HG02885 (cell line): ENCODE results near the gene CTSD.

ENCODE experiments used
- ATAC-seq: cut with Tn5 transposase; IDR thresholded peaks from one replicate; pipeline ENCODE4 v1.9.1; 2021; ENCODE audit warnings: mild to moderate bottlenecking; ENCODE audit not compliant: unreplicated experiment, poor library complexity

The CTSD gene

DNA sequence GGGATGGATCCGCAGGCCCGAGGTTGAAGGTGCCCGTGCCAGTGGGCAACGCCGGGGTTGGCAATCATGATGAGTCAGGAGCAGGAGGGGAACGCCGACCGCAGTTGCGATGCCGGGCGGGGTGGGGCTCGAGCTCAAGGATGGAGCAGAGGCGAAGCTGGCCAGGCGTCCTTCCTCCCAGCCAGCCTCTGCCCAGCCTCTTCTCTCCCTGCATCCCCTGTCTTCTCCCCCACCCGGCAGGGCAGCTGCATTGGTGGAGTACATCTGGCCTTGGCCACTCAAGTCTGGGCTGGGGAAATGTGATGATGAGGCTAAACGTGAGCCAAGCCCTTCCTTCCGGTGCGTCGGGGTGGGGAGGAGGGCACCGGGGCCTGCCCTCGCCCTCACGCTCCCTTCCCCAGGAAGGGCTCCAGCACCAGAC, 17.2 kb downstream of the CTSD start:
- ATAC-seq = no peak

DNA sequence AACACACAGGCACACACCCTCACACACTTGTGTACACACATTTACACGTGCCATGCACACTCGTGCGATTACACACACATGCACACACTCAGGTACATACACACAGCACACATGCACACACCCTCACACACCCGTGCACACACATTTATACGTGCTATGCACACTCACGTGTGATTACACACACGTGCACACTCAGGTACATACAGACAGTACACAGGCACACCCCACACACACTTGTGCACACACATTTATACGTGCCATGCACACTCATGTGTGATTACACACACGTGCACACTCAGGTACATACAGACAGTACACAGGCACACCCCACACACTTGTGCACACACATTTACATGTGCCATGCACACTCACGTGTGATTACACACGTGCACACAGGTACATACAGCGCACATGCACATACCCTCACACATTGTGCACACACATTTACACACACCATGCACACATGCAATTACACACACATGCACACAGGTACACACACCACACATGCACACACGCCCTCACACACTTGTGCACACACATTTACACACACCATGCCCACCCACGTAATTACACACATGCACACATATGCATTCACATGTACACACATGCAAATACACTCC, 17.9 kb downstream of the CTSD start:
- ATAC-seq = no peak

DNA sequence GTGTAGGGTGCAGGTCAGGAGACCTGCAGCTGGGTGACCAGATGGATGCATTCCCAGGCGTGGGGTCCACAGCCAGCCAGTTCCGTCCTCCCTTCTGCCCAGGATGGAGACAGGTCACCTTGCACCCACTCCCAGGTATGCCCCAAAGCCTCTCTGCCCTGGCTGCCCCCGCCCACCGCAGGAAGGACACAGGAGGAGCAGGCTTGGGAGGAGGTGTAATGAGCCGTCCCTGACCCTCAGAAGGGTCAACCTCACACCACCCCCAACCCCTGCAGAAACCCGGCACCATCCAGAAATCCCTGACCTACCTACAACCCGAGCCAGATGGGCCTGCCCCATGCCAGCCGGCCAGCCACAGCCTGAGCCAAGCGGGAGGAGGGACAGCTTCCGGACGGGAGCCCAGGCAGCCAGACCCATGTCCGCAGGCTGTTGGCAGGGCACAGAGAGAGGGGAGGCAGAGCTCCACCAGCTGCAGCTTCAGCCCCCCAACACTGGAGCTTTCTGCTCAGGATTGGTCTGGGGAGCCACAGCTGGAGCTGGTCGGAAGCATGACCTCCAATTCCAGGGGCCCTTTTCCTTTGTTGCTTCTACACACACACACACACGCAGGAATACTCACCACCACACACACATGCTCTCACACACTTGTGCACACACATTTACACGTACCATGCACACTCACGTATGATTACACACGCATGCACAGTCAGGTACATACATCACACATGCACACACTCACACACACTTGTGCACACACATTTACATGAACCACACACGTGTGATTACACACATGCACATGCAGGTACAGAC, 18.6 kb downstream of the CTSD start:
- no peak for ATAC-seq

DNA sequence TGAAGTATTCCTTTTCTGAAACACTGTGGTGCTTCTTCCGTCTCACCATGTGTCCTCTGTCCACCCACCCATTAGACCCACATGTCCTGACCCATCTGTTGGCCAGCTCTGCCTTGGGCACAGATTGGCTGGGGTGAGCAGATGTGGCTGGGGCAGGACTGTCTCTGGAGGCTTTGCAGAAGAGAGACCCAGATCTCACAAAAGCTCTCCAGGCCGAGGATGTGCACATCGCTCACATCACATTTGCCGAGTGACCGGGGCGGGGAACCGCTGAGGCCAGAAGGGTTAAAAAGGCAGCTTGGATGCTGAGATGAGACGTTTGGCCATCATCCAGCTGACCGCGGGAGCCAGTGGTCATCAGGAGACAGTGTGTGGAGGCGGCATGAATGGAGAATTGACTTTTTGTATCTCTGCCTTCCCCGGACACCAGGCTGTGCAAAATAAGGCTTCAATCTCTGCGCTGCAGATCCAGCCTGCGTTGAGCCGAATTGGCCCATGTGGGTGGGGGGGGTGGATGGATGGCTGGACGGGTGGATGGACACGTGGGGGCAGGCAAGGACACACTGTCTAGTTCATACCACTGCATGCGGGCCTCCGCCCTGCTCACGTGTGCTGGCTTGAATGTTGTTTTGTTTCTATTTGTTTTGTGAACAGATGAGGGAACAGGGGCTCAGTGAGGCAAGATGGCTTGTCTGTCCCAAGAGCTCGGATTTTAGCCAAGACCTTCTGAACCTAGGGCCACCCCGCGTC, 19.4 kb downstream of the CTSD start:
- ATAC-seq = no peak

DNA sequence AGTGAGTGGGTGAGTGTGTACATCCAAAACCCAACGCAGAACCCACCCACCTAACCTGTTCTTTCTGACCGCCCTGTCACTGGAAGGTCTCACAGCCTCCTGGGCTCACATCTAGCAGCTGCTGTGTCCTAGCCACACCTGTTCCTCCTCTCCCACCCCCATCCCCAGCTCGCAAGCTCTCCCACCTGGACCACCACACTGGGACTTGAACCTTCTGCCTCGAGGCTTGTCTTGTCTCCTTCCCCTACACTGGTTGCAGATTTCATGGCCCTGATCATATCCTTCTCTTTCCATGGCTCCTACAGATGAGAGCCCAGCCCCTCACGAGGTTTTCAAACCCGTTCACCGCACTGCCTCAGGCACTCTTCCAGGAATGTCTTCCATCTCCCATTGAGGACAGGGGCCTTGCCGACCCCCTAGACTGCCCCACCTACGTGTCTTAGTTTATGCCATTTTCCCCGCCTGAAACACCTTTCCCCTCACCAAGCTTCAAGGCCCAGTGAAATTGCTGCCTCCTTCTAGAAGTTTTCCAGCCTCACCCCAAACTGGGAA, 20.1 kb downstream of the CTSD start:
- no peak for ATAC-seq

DNA sequence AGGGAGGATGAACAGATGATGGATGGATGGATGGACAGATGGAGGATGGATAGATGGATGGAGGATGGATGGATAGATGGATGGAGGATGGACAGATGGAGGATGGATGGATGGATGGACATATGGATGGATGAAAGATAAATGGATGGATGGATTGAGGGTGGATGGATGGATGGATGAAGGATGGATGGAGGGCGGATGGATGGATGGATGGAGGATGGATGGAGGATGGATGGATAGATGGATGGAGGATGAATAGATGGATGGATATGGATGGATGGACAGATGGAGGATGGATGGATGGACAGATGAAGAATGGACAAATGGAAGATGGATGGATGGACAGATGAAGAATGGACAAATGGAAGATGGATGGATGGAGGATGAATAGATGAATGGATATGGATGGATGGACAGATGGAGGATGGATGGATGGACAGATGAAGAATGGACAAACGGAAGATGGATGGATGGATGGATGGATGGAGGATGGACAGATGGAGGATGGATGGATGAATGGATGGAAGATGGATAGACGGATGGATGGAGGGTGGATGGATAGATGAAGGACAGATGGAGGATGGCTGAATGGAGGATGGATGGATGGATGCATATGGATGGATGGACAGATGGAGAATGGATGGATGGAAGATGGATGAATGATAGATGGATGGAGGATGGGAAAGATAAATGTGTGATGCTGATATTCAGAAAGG, 20.7 kb downstream of the CTSD start:
- no peak for ATAC-seq

DNA sequence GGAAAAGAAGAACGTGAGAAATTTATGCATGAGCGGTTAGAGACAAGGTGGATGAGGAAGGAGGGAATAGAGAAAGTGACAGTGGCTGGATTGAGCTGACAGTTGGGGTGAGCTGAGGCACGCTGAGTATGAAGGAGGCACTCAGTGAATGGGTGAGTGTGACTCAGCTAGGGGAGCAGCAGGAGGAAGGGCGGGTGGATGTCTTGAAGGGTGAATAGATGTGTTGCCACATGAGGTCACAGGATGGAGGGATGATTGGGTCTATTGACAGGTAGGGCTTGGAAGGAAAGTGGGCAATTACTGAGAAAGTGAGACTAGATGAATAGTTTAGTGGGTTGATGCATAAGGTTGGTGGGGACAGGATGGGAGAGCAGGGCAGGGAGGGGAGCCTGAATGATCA, 21.4 kb downstream of the CTSD start:
- ATAC-seq = no peak

DNA sequence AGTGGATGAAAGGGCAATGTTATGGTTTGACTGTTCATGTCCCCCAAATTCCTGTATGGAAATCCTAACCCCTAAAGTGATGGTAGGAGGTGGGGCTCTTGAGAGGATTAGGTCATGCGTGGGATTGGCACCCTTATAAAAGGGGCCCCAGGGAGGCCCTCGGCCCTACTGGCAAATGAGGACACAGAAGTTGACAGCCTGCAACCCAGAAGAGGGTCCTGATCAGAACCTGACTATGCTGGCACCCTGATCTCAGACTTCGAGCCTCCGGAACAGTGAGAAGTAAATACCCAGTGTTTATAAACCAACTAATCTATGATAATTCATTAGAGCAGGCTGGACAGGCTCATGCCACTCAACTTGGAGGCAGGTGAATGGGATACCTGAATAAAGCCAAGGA, 22.0 kb downstream of the CTSD start:
- no peak for ATAC-seq

DNA sequence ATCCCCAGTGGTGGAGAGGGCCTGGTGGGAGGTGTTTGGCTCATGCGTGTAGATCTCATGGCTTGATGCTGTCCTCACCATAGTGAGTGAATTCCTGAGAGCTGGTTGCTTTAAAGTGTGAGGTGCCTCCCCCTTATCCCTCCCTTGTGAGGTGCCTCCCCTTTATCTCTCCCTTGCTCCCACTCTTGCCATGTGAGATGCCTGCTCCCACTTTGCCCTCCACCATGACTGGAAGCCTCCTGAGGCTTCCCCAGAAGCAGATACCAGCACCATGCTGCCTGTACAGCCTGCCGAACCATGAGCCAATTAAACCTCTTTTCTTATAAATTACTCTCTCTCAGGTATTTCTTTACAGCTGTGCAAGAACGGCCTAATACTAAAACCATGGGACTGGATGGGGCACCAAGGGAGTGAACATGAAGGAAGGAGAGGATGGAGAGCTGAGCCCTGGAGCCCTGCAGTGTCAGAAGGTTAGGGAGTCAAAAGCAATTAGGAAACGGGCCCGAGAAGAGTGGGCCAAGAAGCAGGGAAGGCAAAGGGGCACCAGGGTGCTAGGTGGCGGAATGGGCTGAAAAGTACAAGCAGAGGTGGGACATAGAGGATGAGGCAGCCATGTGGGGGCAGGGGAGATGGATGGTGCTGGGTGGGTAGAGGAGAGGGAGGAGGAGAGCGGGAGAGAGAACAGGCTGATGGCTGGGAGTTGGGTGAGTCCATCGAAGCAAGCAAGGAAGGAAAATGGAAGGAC, 22.8 kb downstream of the CTSD start:
- ATAC-seq = no peak

DNA sequence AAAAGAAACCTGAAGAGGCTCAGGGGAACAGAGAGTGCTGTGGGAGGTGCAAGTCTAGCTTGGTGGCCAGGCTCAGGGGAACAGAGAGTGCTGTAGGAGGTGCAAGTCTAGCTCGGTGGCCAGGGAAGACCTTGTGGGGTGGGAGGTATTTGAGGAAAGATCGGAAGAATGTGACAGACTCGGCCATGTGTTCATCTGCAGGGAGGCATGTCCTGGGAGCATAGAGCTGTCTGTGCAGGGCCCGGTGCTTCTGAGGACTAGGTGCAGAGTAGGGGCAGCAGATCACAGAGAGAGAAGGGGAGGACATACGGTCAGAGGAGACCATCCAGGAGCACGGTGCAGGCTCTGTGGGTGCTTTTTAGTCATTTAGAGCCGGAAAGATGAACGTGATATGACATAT, 24.2 kb downstream of the CTSD start:
- ATAC-seq = no peak

DNA sequence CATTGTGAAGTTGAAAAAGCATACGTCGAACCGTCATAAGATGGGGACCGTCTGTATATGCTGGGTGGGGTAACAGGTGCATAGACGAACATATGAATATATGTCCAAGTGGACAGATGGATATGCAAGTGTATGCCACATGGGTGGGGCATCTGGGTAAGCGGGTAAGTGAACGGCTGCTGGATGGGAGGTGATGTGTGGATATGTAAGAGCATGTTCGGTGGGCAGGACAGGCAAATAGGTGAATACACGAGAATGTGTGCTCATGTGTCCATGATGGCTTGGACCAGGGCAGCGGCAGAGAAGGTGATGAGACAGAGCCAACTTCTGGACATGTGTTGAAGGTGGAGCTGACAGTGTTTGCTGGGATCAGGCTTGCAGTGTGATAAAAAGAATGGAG, 25.3 kb downstream of the CTSD start:
- no peak for ATAC-seq

DNA sequence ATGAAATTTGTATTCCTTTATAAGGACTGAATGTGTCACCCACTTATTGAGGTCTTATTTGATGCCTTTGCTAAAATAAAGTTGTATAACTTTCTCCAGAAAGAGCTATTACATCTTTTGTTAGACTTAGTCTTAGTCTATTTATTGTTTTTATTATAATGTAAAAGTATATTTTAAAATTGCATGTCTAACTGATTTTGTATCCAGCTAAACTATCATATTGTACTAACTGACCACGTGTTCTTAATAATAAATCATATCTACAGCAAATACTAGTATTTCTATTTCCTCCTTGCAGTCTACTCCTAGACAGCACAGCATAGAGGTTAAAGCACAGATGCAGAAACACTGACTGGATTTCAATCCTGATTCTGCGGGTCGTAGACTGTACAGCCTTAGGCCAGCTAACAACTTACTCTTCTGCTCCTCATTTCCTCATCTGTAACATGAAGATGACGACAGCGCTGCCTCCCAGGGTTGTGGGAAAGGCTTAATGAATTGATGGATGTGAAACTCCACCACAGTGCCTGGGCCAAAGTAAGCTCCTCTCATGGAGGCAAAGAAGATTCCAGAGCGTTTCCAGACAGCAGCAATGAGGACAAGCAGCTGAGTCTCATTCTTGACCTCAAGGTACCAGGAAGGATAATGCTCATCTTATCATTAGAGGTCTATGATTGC, 26.5 kb downstream of the CTSD start:
- no peak for ATAC-seq

DNA sequence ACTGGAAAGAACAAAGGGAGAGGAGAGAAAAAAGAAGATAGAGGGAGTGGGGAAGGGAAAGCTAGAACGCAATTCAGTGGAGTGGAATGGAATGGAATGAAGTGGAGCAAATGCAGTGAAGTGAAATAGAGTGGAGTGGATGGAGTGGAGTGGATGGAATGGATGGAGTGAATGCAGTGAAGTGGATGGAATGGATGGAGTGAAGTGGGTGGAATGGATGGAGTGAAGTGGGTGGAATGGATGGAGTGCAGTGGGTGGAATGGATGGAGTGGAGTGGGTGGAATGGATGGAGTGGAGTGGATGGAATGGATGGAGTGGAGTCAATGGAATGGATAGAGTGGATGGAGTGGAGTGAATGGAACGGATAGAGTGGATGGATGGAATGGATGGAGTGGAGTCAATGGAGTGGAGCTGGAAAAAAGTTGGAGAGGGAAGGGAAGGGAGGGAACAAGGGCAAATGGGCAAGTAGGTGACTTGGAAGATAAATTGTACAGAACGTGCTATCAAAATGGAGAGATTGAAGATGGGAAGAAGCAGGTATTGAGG, 27.2 kb downstream of the CTSD start:
- ATAC-seq = no peak

DNA sequence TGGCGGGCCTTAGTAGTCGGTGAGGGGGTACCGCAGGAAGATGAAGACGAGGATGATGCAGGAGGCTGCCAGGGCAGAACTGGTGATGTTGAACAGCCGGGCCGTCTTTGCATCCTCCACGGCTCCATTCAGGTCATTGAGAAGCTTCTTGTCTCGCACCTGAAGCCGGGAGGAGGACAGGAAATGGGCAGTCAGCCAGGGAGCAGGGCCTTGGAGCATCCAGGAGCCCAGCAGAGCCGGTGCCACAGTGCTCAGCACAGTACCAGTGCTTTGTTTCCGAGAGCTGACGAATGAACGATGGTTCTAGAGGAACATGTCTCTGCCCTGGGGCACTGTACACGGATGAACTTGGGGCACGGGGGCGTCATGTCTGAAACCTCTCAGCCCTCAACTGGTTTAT, 28.5 kb downstream of the CTSD start:
- no peak for ATAC-seq

DNA sequence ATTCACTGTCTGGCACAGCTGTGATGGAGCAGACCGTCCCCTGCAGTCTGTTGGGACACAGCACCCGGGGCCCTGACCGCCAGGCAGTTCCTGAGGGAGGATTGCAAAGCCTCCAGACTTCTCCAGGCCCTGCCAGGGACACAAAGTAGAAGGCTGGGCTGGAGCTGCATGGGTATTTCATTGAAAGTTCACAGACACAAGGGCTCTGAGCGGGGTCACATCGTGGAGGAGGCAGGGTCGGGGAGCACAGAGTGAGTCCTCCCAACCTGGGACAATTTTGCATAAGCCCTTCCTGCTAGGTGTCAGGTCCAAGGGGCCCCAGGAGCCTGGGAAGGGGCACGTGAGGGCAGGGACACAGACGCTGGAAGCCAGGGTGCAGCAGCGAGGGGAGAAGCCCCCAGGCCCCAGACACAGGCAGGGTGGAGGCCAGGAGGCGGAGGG, 29.1 kb downstream of the CTSD start:
- no peak for ATAC-seq

DNA sequence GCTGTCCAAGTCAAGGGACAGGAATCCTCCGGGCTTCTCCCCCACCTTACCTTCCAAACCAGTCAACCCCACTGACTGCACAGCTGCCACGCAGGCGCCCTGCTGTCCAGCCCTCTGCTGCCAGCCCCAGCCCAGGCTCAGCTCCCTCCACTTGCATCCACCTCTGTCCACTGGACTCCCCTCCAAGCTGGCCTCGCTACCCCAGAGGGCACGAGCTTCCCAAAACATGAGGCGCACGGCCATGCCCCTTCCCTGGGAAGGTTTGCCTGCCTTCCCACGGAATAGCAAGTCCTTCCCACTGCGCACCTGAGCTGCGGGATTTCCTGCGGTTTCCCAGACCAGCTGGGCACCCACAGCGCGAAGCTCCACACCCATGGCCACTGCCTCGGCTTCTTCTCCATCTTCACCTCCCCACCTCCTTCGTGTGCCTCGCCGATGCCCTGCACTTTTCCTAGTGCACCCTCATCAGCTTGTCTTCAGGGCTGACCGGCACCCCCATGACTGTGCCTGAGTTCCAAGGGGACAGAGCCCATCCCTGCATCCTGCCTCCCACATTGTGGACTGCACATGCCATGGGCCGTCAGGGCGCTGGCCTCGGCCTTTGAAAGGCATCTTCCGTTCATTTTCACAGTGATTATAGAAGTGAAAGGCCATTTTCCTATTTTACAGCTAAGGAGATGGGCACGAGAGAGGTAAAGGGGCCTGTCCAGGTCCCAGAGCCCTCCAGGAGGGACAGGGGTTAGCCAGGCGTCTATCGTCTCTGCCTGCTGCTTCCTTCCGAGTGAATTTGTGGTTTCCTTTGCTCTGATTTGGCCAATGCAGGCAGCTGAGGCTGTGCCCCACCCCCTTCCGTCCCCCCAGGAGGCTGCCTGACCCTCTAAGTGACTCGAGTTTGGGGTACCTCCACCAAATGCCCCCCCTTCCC, 29.7 kb downstream of the CTSD start:
- ATAC-seq = no peak

DNA sequence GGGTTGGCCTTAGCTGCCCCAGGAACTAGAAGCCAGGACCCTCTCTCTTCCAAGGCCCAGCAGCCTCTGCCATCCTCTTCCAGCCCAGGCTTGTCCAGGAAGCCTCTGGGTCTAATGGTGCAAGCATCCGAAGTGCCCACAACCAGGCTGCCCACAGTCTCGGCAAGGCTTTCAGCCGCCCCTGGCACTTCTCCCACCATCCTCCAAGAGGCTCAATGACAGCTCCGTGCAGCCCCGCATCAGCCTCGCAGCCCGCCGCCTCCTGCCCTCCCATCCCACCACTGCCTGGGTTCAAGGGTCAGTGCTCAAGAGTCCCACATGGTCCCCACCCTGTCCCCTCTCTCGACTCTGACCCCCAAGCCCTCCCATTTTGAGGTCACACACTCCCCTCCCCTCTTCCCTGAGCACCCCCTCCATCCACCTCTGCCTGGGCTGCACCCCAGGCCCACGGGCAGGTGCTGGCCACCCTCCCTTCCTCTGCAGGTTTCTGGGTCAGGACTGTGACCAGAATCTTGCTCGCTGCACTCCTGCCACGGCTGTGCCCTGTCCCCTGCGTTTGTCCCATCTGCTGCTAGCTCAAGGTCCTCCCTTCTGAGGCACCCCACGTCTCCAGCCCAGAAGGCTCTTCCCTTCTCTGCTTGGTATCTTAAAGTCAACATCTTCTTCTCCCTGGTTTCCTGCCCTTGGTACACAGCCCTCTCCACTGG, 30.6 kb downstream of the CTSD start:
- no peak for ATAC-seq
